Measurements from ENCODE around the gene EPS8.

Gene EPS8

GRCh38 chr12:15731940-15732339 is 57.2 kb downstream of the EPS8 start:
- Histone ChIP-seq H3K4me1 (peaks cover 0 to 72% (median 10%) of the 10 kb centered on the region in 4 donors), H3K27ac (no peak overlapping the region), H3K27me3 (no peaks in the 10 kb centered on the region), H3K9me3 (no peaks in the 10 kb centered on the region), H3K36me3 (no peaks in the 10 kb centered on the region), H3K4me3 (no peak overlapping the region)
- DNase-seq = no peak
- intact Hi-C loops (cut with DNase I; ENCODE audit: low total_unique reads) = no loop called here
- TF ChIP-seq CTCF (IDR thresholded peaks at IDR 0.05) = no peak

- no peak for TF ChIP-seq CTCF (IDR thresholded peaks at IDR 0.05)
- no peak for DNase-seq
- intact Hi-C loops (cut with DNase I; ENCODE audit: low total_unique reads) = no loop called here
- Histone ChIP-seq H3K27ac (no peak overlapping the region), H3K36me3 (no peaks in the 10 kb centered on the region), H3K4me1 (peaks cover 0 to 84% (median 16%) of the 10 kb centered on the region in 4 donors), H3K27me3 (no peaks in the 10 kb centered on the region), H3K4me3 (no peak overlapping the region), H3K9me3 (no peaks in the 10 kb centered on the region)
These were observed 60.1 kb downstream of the EPS8 start for GRCh38 chr12:15729097-15729496.

- no peak for DNase-seq
- no peak for TF ChIP-seq CTCF (IDR thresholded peaks at IDR 0.05)
- Histone ChIP-seq H3K36me3 (no peaks in the 10 kb centered on the region), H3K9me3 (no peaks in the 10 kb centered on the region), H3K27ac (no peak overlapping the region), H3K4me3 (no peak overlapping the region), H3K27me3 (no peaks in the 10 kb centered on the region), H3K4me1 (peaks cover 0 to 83% (median 16%) of the 10 kb centered on the region in 4 donors)
- intact Hi-C loops (cut with DNase I; ENCODE audit: low total_unique reads) = no loop called here
These were observed 61.0 kb downstream of the EPS8 start for GRCh38 chr12:15728118-15728598.

GRCh38 chr12:15726878-15727150 is 62.4 kb downstream of the EPS8 start:
- H3K9me3 ChIP-seq = no peaks in the 10 kb centered on the region
- no peak overlapping the region for H3K4me3 ChIP-seq
- H3K27ac ChIP-seq = peak overlapping the region in 1 of 2 donors; percentile 62
- intact Hi-C loops (cut with DNase I; ENCODE audit: low total_unique reads) = no loop called here
- no peaks in the 10 kb centered on the region for H3K27me3 ChIP-seq
- DNase-seq = no peak
- TF ChIP-seq CTCF (IDR thresholded peaks at IDR 0.05) = no peak
- peaks cover 0 to 84% (median 19%) of the 10 kb centered on the region in 4 donors for H3K4me1 ChIP-seq
- no peaks in the 10 kb centered on the region for H3K36me3 ChIP-seq

- no peaks in the 10 kb centered on the region for H3K9me3 ChIP-seq
- TF ChIP-seq CTCF (IDR thresholded peaks at IDR 0.05) = no peak
- no peak overlapping the region for H3K4me3 ChIP-seq
- intact Hi-C loops (cut with DNase I; ENCODE audit: low total_unique reads) = no loop called here
- peak overlapping the region in 1 of 2 donors; percentile 62 for H3K27ac ChIP-seq
- DNase-seq = no peak
- H3K4me1 ChIP-seq = peaks cover 0 to 84% (median 21%) of the 10 kb centered on the region in 4 donors
- no peaks in the 10 kb centered on the region for H3K36me3 ChIP-seq
- H3K27me3 ChIP-seq = no peaks in the 10 kb centered on the region
These were observed 62.9 kb downstream of the EPS8 start for GRCh38 chr12:15726027-15726877.
